ENCODE results near the gene PTPN7. TPM values are rescaled to one million over a fixed set of nuclear protein-coding genes. Genes with fewer than 3 reads are reported as not detected.

PTPN7 gene
- total RNA-seq, 1 experiment from 2014 or later, result not detected

DNA sequence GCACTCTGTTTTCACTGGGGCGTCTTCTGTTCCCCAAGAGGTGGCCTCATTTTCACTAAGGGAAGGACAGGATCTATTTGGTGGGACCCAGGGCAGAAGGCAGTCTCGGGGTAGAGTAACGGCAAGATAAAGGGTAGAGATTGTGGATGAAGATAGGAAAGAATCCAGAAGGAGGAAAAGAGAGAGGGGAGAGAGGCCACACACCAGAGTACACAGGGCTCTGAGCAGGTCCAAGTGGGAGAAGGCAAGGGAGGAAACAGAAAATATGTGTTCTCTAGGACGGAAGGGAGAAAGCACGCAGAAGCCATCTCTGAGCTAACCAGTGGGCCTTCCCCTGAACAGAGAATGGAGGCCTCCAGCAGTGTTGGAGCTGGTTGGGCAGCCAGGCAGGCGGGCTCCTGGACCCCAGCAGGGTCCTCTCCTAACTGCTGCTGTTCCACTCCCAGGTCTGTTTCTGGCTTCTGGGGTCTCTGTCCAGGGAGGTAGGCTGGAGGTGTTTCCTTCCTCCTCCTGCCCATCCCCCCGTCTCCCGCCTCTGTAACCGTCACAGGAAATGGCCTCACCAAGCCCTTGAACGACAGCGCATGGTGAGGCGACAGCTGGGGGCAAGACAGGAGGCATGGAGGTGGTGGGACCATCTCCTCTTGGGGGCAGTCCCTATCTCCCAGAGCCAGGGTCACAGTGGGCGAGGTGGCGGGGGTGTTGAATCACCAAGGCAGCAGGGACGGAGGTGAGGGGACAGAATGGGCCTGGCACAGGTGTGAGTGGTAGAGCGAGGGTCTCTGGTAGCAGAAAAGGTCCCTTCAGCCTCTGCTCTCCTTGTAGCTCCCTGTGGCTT lies 649 bp downstream of the PTPN7 start:
- H3K4me3 Mint-ChIP-seq (ENCODE audit: unreplicated experiment), result no peak overlapping the region
- ChIA-PET POLR2A (no interaction called here), CTCF (interaction anchor here (0.6 to 1.7 kb wide), 5 partner anchors 24 to 560 kb away, joined by 3 to 7 read pairs (median 4); no protein-coding TSS in a partner anchor)
- peaks cover 6% of the 10 kb centered on the region for H3K36me3 Mint-ChIP-seq (ENCODE audit: insufficient read depth, unreplicated experiment)
- no TSS peak for BruUV-seq (replicated peaks)
- DNase-seq (ENCODE audit: unreplicated experiment), result no peak
- intact Hi-C loops (cut with micrococcal nuclease), result no loop called here
- H3K9me3 Mint-ChIP-seq (ENCODE audit: unreplicated experiment), result no peaks in the 10 kb centered on the region
- TF ChIP-seq, protein P1, sequence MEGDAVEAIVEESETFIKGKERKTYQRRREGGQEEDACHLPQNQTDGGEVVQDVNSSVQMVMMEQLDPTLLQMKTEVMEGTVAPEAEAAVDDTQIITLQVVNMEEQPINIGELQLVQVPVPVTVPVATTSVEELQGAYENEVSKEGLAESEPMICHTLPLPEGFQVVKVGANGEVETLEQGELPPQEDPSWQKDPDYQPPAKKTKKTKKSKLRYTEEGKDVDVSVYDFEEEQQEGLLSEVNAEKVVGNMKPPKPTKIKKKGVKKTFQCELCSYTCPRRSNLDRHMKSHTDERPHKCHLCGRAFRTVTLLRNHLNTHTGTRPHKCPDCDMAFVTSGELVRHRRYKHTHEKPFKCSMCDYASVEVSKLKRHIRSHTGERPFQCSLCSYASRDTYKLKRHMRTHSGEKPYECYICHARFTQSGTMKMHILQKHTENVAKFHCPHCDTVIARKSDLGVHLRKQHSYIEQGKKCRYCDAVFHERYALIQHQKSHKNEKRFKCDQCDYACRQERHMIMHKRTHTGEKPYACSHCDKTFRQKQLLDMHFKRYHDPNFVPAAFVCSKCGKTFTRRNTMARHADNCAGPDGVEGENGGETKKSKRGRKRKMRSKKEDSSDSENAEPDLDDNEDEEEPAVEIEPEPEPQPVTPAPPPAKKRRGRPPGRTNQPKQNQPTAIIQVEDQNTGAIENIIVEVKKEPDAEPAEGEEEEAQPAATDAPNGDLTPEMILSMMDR (IDR thresholded peaks at IDR 0.05; ENCODE audit: unreplicated experiment), result no peak
- peaks cover 15% of the 10 kb centered on the region for H3K4me1 Mint-ChIP-seq (ENCODE audit: insufficient read depth, unreplicated experiment)
- peaks cover 11% of the 10 kb centered on the region for H3K27me3 Mint-ChIP-seq (ENCODE audit: insufficient read depth, unreplicated experiment)
- no peak overlapping the region for H3K27ac Mint-ChIP-seq (ENCODE audit: low read depth, unreplicated experiment)

- peaks cover 11% of the 10 kb centered on the region for H3K27me3 Mint-ChIP-seq (ENCODE audit: insufficient read depth, unreplicated experiment)
- no peak overlapping the region for H3K27ac Mint-ChIP-seq (ENCODE audit: low read depth, unreplicated experiment)
- H3K36me3 Mint-ChIP-seq (ENCODE audit: insufficient read depth, unreplicated experiment), result peaks cover 6% of the 10 kb centered on the region
- no peak for DNase-seq (ENCODE audit: unreplicated experiment)
- no peaks in the 10 kb centered on the region for H3K9me3 Mint-ChIP-seq (ENCODE audit: unreplicated experiment)
- TF ChIP-seq, protein P1 (IDR thresholded peaks at IDR 0.05; ENCODE audit: unreplicated experiment), result peak; percentile 25
- no peak overlapping the region for H3K4me3 Mint-ChIP-seq (ENCODE audit: unreplicated experiment)
- no TSS peak for BruUV-seq (replicated peaks)
- POLR2A ChIA-PET, result no interaction called here
- intact Hi-C loops (cut with micrococcal nuclease), result no loop called here
- H3K4me1 Mint-ChIP-seq (ENCODE audit: insufficient read depth, unreplicated experiment), result peaks cover 19% of the 10 kb centered on the region
- CTCF ChIA-PET, result interaction anchor here (0.7 to 1.7 kb wide), 2 partner anchors 15 to 23 kb away, joined by 3 to 6 read pairs; no protein-coding TSS in a partner anchor
Observed at GRCh38 chr1:202158810-202159533, 1.4 kb downstream of the PTPN7 start.

GRCh38 chr1:202157945-202158344 lies 2.5 kb downstream of the PTPN7 start:
- peaks cover 19% of the 10 kb centered on the region for H3K4me1 Mint-ChIP-seq (ENCODE audit: insufficient read depth, unreplicated experiment)
- peaks cover 6% of the 10 kb centered on the region for H3K36me3 Mint-ChIP-seq (ENCODE audit: insufficient read depth, unreplicated experiment)
- no peak for DNase-seq (ENCODE audit: unreplicated experiment)
- no TSS peak for BruUV-seq (replicated peaks)
- POLR2A ChIA-PET, result no interaction called here
- H3K4me3 Mint-ChIP-seq (ENCODE audit: unreplicated experiment), result no peak overlapping the region
- TF ChIP-seq, protein P1 (IDR thresholded peaks at IDR 0.05; ENCODE audit: unreplicated experiment), result no peak
- no peaks in the 10 kb centered on the region for H3K9me3 Mint-ChIP-seq (ENCODE audit: unreplicated experiment)
- no peak overlapping the region for H3K27ac Mint-ChIP-seq (ENCODE audit: low read depth, unreplicated experiment)
- CTCF ChIA-PET, result interaction anchor here (1.7 kb wide), 1 partner anchor 22 kb away, joined by 6 read pairs; no protein-coding TSS in a partner anchor
- peaks cover 11% of the 10 kb centered on the region for H3K27me3 Mint-ChIP-seq (ENCODE audit: insufficient read depth, unreplicated experiment)
- intact Hi-C loops (cut with micrococcal nuclease), result no loop called here

DNA sequence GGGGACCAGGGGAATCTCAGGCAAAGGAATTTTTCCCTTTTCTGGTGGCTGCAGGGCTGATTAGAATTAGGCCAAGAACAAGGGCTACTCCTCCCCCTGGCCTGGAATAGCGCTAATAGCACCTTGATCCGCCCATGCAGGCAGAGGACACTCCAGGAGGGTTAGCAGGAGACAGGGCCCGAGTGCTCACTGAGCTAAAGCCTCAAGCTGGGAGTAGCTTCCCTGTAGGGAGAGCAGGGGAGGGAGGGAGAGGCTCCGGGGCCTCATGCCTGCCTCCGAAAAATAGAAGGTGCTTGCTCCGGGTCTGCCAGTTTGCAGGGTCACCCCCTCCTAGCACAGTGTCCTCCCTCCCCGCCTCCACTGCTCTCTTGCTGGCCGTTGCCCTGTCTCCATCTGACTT lies 3.8 kb downstream of the PTPN7 start:
- Mint-ChIP-seq H3K27me3 (ENCODE audit: insufficient read depth, unreplicated experiment) (peaks cover 11% of the 10 kb centered on the region), H3K4me3 (ENCODE audit: unreplicated experiment) (no peak overlapping the region), H3K27ac (ENCODE audit: low read depth, unreplicated experiment) (no peak overlapping the region), H3K9me3 (ENCODE audit: unreplicated experiment) (no peaks in the 10 kb centered on the region), H3K36me3 (ENCODE audit: insufficient read depth, unreplicated experiment) (peaks cover 6% of the 10 kb centered on the region), H3K4me1 (ENCODE audit: insufficient read depth, unreplicated experiment) (peaks cover 19% of the 10 kb centered on the region)
- no TSS peak for BruUV-seq (replicated peaks)
- no peak for DNase-seq (ENCODE audit: unreplicated experiment)
- ChIA-PET CTCF (interaction anchor here (0.6 to 4.7 kb wide), 9 partner anchors 10 to 1595 kb away, joined by 3 to 44 read pairs (median 5); no protein-coding TSS in a partner anchor), POLR2A (interaction anchor here (0.7 kb wide), 1 partner anchor 650 kb away, joined by 5 read pairs; no protein-coding TSS in a partner anchor)
- intact Hi-C loops (cut with micrococcal nuclease), result no loop called here
- TF ChIP-seq, protein P1 (IDR thresholded peaks at IDR 0.05; ENCODE audit: unreplicated experiment), result no peak

Data from MCF 10A (cell line).